Fibroblast of upper back skin (primary cell): Measurements from ENCODE around the gene EDAR.

Source experiments
- DNase-seq: peaks from one replicate; pipeline ENCODE4 v3.0.0-alpha.2; 2013

EDAR gene

GRCh38 chr2:108905906-108906305 is 83.1 kb downstream of the EDAR start:
- DNase-seq = no peak

GRCh38 chr2:108905176-108905575 is 83.8 kb downstream of the EDAR start:
- DNase-seq = no peak

- DNase-seq = no peak
Measured at GRCh38 chr2:108904680-108905079, 84.3 kb downstream of the EDAR start.

GRCh38 chr2:108898315-108899082 is 90.5 kb downstream of the EDAR start:
- no peak for DNase-seq

GRCh38 chr2:108896741-108897140 is 92.3 kb downstream of the EDAR start:
- no peak for DNase-seq

GRCh38 chr2:108895188-108895587 is 93.8 kb downstream of the EDAR start:
- DNase-seq = no peak

- no peak for DNase-seq
Measured at GRCh38 chr2:108894766-108895165, 94.3 kb downstream of the EDAR start.

- no peak for DNase-seq
Measured at GRCh38 chr2:108893277-108893676, 95.7 kb downstream of the EDAR start.

GRCh38 chr2:108889907-108890306 is 99.1 kb downstream of the EDAR start:
- no peak for DNase-seq

GRCh38 chr2:108884619-108885018 is 104.4 kb downstream of the EDAR start:
- DNase-seq = no peak

- no peak for DNase-seq
Measured at GRCh38 chr2:108878276-108878675, 110.7 kb downstream of the EDAR start.

GRCh38 chr2:108877506-108877905 is 111.5 kb downstream of the EDAR start:
- no peak for DNase-seq

GRCh38 chr2:108870069-108870644 is 118.9 kb downstream of the EDAR start:
- no peak for DNase-seq

GRCh38 chr2:108869542-108869941 is 119.5 kb downstream of the EDAR start:
- no peak for DNase-seq

- DNase-seq = no peak
Measured at GRCh38 chr2:108868911-108869310, 120.1 kb downstream of the EDAR start.

- DNase-seq = no peak
Measured at GRCh38 chr2:108866041-108866440, 123.0 kb downstream of the EDAR start.

GRCh38 chr2:108858894-108859293 is 130.1 kb downstream of the EDAR start:
- DNase-seq = peak; percentile 39

- peak; percentile 18 for DNase-seq
Measured at GRCh38 chr2:108855194-108855593, 133.8 kb downstream of the EDAR start.

- no peak for DNase-seq
Measured at GRCh38 chr2:108854484-108854883, 134.5 kb downstream of the EDAR start.

- peak; percentile 13 for DNase-seq
Measured at GRCh38 chr2:108853421-108853820, 135.6 kb downstream of the EDAR start.

GRCh38 chr2:108852375-108852774 is 136.6 kb downstream of the EDAR start:
- no peak for DNase-seq

- DNase-seq = no peak
Measured at GRCh38 chr2:108847000-108847399, 142.0 kb downstream of the EDAR start.

- DNase-seq = no peak
Measured at GRCh38 chr2:108845923-108846322, 143.1 kb downstream of the EDAR start.
